ENCODE data around the gene DCST1. TPM values are rescaled to one million over a fixed set of nuclear protein-coding genes. Genes with fewer than 3 reads are reported as not detected.

DCST1 gene
- total and polyA plus RNA-seq, 2 donors (not counting 1 experiment from before 2014, with no cell fraction given), result 0.22 TPM; not detected in 1

DNA sequence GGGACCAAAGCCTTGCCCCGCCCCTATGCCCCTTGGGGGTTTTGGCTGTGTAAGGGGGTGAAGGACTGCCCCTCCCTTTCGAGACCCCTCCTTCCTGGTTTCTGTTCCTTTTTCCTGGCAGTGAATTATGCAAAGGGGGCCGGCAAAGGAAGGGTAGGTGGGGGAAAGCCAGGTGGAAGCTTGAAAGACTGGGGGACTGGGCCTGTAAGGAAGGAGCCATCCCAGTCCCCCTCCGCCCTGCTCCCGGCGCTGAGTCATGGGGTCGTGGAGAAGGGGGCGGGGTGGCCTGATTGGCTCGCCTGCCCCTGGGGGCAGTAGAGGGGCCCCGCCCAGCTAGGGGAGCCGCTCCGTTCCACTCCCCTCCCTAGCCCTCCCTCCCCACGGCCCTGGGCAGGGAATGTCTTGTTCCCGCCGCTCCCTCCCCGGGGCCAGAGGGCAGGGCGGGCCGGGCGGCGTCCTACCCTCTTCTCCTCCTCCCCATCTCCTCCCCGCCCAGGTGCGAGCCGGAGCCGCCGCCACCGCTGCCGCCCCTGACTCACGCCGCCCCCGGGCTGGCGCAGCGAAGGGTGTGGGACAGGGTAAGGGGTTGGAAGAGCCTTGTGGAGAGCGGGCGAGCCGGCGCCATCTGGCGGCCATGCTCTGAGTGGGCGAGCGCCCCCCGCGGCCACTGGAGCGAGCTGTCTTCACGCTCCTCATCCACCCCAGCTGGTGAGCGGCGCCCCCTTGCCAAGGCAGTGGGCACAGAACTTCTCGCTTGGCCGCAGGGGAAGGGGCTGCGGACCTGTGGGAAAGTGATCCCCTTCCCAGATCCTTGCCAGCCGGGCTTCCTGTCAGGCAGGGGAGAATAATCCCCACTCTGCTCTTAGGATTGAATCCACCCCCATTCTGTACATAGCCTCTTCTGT, 16.3 kb upstream of the DCST1 start:
- Histone ChIP-seq H3K9me3 (ENCODE audit: control extremely low read depth in 1 of 3, control insufficient read depth in 2 of 3, insufficient read depth in 1 of 3, low read length in 2 of 3) (peaks cover 0 to 2% (median 0%) of the 10 kb centered on the region in 3 donors), H4K20me1 (ENCODE audit: control insufficient read depth, insufficient read depth, low read length, poor library complexity, severe bottlenecking) (peaks cover 12% of the 10 kb centered on the region), H3K9ac (ENCODE audit: low read length) (peak overlapping the region; percentile 69), H3K27me3 (replicated peaks in 1 of 4; ENCODE audit: control extremely low read depth in 1 of 4, control insufficient read depth in 3 of 4, insufficient read depth in 4 of 4, low read length in 3 of 4) (no peaks in the 10 kb centered on the region), H3K4me3 (ENCODE audit: control extremely low read depth in 1 of 5, extremely low read depth in 1 of 5, insufficient read depth in 1 of 5, low read depth in 2 of 5, low read length in 4 of 5) (peak overlapping the region; percentile 9 to 68 (median 49)), H3K27ac (ENCODE audit: low read length in 2 of 2) (peak overlapping the region; percentile 88 to 89), H3K79me2 (ENCODE audit: control insufficient read depth, insufficient read depth, low read length) (peaks cover 3% of the 10 kb centered on the region), H2AFZ (ENCODE audit: insufficient read depth, low read depth, low read length, poor library complexity, severe bottlenecking) (peak overlapping the region; percentile 40), H3K4me1 (ENCODE audit: control insufficient read depth in 2 of 2, insufficient read depth in 2 of 2, low read length in 2 of 2) (peaks cover 53 to 67% of the 10 kb centered on the region in 2 donors), H3K4me2 (replicated peaks; ENCODE audit: low read depth, low read length, poor library complexity, severe bottlenecking) (peak overlapping the region; percentile 92), H3K36me3 (replicated peaks in 1 of 2; ENCODE audit: control extremely low read depth in 1 of 2, control insufficient read depth in 1 of 2, extremely low read depth in 1 of 2, insufficient read depth in 2 of 2, low read length in 1 of 2) (peaks cover 0 to 19% of the 10 kb centered on the region in 2 experiments)
- Mint-ChIP-seq H3K4me3 (peak overlapping the region; percentile 84), H3K4me1 (peaks cover 69% of the 10 kb centered on the region), H3K27me3 (no peaks in the 10 kb centered on the region), H3K27ac (peak overlapping the region; percentile 93), H3K9me3 (ENCODE audit: insufficient read depth) (no peaks in the 10 kb centered on the region)
- CTCF ChIA-PET, result interaction anchor here (0.5 to 17.4 kb wide), 40 partner anchors 8 to 600 kb away, joined by 3 to 295 read pairs (median 6); partner anchors contain the start of genes ADAM15, CKS1B, FLAD1 and KRTCAP2
- intact Hi-C loops (cut with micrococcal nuclease), result loop anchor here (1.0 to 2.0 kb wide), 10 partner anchors 11 to 458 kb away; partner anchors contain the start of genes ADAM15, CKS1B, FLAD1 and PBXIP1
- POLR2A ChIA-PET, result interaction anchor here (0.5 to 6.0 kb wide), 14 partner anchors 10 to 392 kb away, joined by 3 to 74 read pairs (median 5); partner anchors contain the start of genes ADAM15, CKS1B, PBXIP1 and PMVK
- ATAC-seq (ENCODE audit: low read depth), result peak; percentile 75
- TF ChIP-seq, protein P1, sequence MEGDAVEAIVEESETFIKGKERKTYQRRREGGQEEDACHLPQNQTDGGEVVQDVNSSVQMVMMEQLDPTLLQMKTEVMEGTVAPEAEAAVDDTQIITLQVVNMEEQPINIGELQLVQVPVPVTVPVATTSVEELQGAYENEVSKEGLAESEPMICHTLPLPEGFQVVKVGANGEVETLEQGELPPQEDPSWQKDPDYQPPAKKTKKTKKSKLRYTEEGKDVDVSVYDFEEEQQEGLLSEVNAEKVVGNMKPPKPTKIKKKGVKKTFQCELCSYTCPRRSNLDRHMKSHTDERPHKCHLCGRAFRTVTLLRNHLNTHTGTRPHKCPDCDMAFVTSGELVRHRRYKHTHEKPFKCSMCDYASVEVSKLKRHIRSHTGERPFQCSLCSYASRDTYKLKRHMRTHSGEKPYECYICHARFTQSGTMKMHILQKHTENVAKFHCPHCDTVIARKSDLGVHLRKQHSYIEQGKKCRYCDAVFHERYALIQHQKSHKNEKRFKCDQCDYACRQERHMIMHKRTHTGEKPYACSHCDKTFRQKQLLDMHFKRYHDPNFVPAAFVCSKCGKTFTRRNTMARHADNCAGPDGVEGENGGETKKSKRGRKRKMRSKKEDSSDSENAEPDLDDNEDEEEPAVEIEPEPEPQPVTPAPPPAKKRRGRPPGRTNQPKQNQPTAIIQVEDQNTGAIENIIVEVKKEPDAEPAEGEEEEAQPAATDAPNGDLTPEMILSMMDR (IDR thresholded peaks at IDR 0.05), result peak; percentile 99
- no peak for TF ChIP-seq EZH2 (IDR thresholded peaks at IDR 0.05; ENCODE audit: borderline replicate concordance, insufficient read depth, low read depth, low read length, poor library complexity, severe bottlenecking)
- WGBS (ENCODE audit: insufficient coverage), result under 1% methylated on average over 28 of the region's 49 CpGs
- peak; percentile 93 for DNase-seq

All from B cell (primary cell).